Suprapubic skin (tissue), 4 donors: ENCODE data around the gene KRTAP10-11. TPM values are rescaled to one million over a fixed set of nuclear protein-coding genes. Genes with fewer than 3 reads are reported as not detected.
"Not testable (repeated sequence)": the region's sequence is repeated elsewhere in the genome, so short reads cannot be mapped to it uniquely, and the experiment has no call there.

ENCODE experiments used
- DNase-seq, 2 donors: peaks; one replicate each; pipeline ENCODE4 v3.0.0-alpha.2; 2019; ENCODE audit warnings: low spot score in 2 of 2
- H3K27ac ChIP-seq: fragments of 200-600 bp; sonication (generic); one replicate; pipeline ENCODE4 v1.5.1; 2019
- H3K27me3 ChIP-seq: fragments of 200-600 bp; sonication (generic); one replicate; pipeline ENCODE4 v1.5.1; 2019
- H3K36me3 ChIP-seq: fragments of 200-600 bp; sonication (generic); one replicate; pipeline ENCODE4 v1.5.1; 2019
- H3K4me1 ChIP-seq: fragments of 200-600 bp; sonication (generic); one replicate; pipeline ENCODE4 v1.5.1; 2019
- H3K4me3 ChIP-seq: fragments of 200-600 bp; sonication (generic); one replicate; pipeline ENCODE4 v1.5.1; 2019; ENCODE audit warnings: mild to moderate bottlenecking
- H3K9me3 ChIP-seq: fragments of 200-600 bp; sonication (generic); one replicate; pipeline ENCODE4 v1.5.1; 2019
- EP300 ChIP-seq: sonication (generic); formaldehyde crosslinking; IDR thresholded peaks from one replicate; pipeline ENCODE4 v1.6.1; 2017; ENCODE audit warnings: antibody characterized with exemption
- POLR2A ChIP-seq, 2 donors: fragments of 450-650 bp; IDR thresholded peaks; one replicate each; pipeline ENCODE4 v1.6.1; 2017; ENCODE audit warnings: antibody characterized with exemption in 2 of 2, mild to moderate bottlenecking in 2 of 2, moderate library complexity in 2 of 2
- POLR2AphosphoS5 ChIP-seq, 3 donors: sonication (generic); formaldehyde crosslinking; IDR thresholded peaks; one replicate each; pipeline ENCODE4 v1.6.1; 2017; ENCODE audit warnings: antibody characterized with exemption in 3 of 3
- WGBS: methylation state at CpG from one replicate; pipeline ENCODE4 v1.1.5; 2018; 5-methylcytosine and 5-hydroxymethylcytosine counted together
- total RNA-seq, 4 donors: library from RNA; depleted of rRNA; stranded (reverse); fragments of >200 nt; gene quantifications; one replicate each; pipeline ENCODE4 v1.1.0, GENCODE V29; 2016
- TF ChIP-seq, protein P1 (sequence below), 2 donors: fragments of 200-600 bp in 1 of 2; fragments of 450-650 bp in 1 of 2; sonication (generic) in 1 of 2; IDR thresholded peaks; one replicate each; pipeline ENCODE4 v1.5.1; 2016 to 2019; ENCODE audit warnings: antibody characterized with exemption in 2 of 2, mild to moderate bottlenecking in 1 of 2, moderate library complexity in 1 of 2

KRTAP10-11 gene
- total RNA-seq, 4 donors from 2014 or later, result 1.9 to 11.7 (median 3.5) TPM; not detected in 1

DNA sequence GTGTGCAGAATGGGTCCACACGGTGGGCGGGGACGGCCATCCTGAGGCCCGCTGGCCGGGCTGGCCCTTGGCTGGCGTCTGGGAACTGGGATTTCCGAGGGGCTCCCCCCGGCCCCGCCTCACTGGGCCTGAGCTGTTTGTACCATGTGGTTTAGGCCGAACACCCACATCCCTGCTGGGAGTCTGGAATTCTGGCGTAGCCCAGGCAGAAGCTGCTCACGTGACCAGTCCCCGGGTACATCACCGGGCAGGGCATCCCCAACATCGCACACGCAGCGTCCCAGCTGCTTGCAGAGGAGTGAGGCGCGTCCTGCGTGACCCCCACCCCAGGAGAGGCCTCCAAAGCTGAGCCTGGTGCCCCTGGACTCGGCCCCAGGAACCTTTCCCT lies 43.8 kb upstream of the KRTAP10-11 start:
- DNase-seq, result no peak
- no peak overlapping the region for H3K4me3 ChIP-seq
- no CpG with 5 or more reads among the region's 21 CpGs for WGBS
- no peaks in the 10 kb centered on the region for H3K4me1 ChIP-seq
- H3K27me3 ChIP-seq, result peaks cover 49% of the 10 kb centered on the region
- TF ChIP-seq, protein P1, sequence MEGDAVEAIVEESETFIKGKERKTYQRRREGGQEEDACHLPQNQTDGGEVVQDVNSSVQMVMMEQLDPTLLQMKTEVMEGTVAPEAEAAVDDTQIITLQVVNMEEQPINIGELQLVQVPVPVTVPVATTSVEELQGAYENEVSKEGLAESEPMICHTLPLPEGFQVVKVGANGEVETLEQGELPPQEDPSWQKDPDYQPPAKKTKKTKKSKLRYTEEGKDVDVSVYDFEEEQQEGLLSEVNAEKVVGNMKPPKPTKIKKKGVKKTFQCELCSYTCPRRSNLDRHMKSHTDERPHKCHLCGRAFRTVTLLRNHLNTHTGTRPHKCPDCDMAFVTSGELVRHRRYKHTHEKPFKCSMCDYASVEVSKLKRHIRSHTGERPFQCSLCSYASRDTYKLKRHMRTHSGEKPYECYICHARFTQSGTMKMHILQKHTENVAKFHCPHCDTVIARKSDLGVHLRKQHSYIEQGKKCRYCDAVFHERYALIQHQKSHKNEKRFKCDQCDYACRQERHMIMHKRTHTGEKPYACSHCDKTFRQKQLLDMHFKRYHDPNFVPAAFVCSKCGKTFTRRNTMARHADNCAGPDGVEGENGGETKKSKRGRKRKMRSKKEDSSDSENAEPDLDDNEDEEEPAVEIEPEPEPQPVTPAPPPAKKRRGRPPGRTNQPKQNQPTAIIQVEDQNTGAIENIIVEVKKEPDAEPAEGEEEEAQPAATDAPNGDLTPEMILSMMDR (IDR thresholded peaks at IDR 0.05), result no peak
- TF ChIP-seq POLR2AphosphoS5 (IDR thresholded peaks at IDR 0.05), result no peak
- TF ChIP-seq POLR2A (IDR thresholded peaks at IDR 0.05), result no peak
- no peaks in the 10 kb centered on the region for H3K36me3 ChIP-seq
- no peak overlapping the region for H3K27ac ChIP-seq
- H3K9me3 ChIP-seq, result no peaks in the 10 kb centered on the region

DNA sequence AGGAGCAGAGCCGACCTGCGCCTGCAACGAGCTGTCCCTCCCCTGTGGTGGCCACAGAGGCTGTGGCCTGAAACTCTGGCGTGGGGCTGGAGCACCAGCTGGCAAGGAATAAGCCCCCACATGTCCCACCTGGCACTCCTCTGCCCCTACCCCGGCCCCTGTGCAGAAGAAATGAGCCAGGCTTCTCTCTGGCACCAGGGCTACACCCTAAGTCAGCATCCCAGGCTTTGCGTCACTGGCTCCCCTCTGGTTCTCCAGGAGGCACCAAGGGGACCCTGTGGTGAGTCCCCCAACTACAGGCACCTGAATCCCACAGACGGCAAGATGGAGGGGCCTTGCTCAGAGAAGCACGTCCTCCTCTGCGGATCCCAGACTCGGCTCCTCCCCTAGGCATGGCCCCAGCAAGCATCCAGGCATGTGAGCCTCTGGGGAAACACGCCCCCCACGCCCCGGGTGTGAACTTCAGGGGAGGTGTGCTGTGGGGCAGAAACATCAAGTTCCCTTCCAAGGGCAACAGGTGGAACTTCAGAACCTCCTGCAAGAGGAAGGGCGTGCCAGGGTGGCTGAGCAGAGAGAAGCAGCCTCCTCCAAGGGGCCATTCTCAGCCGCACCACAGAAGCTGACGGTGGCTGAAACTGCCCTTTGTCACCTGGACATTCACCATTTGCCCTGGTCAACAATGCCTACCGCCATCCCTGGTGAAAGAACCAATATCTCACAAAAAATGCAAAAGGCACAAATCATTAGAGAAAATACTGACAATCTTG lies 42.9 kb upstream of the KRTAP10-11 start:
- H3K27me3 ChIP-seq, result peaks cover 49% of the 10 kb centered on the region
- no peak overlapping the region for H3K27ac ChIP-seq
- peak in 1 of 2 donors; percentile 67 for DNase-seq
- no peak overlapping the region for H3K4me3 ChIP-seq
- 74% methylated on average over 8 of the region's 17 CpGs for WGBS
- no peaks in the 10 kb centered on the region for H3K9me3 ChIP-seq
- H3K36me3 ChIP-seq, result no peaks in the 10 kb centered on the region
- TF ChIP-seq EP300 (no peak), POLR2AphosphoS5 (IDR thresholded peaks at IDR 0.05) (no peak), POLR2A (IDR thresholded peaks at IDR 0.05) (no peak)
- TF ChIP-seq, protein P1 (IDR thresholded peaks at IDR 0.05), result no peak
- no peaks in the 10 kb centered on the region for H3K4me1 ChIP-seq

DNA sequence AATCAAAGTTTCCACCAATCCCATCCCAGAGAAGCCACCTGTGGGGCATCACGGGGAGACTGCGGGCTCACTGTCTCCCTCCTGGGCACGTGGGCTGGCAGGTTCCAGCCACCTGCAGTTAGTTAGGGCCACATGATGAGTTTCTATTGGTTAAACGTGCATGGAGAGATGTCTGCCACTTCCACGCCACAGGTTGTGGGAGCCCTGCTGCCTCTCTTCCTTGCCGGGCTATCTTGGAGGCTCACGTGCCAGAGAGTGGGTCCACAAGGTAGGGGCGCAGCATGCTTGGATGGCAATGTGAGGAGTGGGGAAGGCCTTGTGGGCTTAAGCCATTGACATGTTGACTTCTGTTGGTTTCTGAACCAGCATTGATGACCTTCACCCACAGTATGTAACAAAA lies 42.3 kb upstream of the KRTAP10-11 start:
- 92% methylated on average over 8 of the region's 8 CpGs for WGBS
- H3K9me3 ChIP-seq, result peaks cover under 1% of the 10 kb centered on the region
- peaks cover 48% of the 10 kb centered on the region for H3K27me3 ChIP-seq

DNA sequence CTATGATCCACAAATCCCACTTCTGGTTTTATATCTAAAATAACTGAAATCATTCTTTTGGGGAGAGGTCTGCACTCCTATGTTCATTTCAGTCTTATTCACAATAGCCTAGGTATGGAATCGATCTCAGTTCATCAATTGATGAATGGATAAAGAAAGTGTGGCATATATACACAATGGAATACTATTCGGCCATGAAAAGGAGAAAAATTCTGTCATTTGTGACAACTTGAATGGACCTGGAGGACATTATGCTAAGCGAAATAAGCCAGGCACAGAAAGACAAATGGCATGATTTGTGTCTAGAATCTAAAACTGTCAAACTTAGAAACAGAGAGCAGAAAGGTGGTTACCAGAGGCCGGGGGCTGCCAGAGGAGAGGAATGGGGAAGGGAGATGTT lies 39.7 kb upstream of the KRTAP10-11 start:
- Histone ChIP-seq H3K9me3 (peaks cover 11% of the 10 kb centered on the region), H3K36me3 (no peaks in the 10 kb centered on the region), H3K27me3 (peaks cover 32% of the 10 kb centered on the region), H3K27ac (no peak overlapping the region), H3K4me3 (no peak overlapping the region), H3K4me1 (no peaks in the 10 kb centered on the region)
- WGBS, result 87% methylated on average over 4 of the region's 4 CpGs
- peak in 1 of 2 donors; percentile 18 for DNase-seq
- TF ChIP-seq, protein P1 (IDR thresholded peaks at IDR 0.05), result no peak
- TF ChIP-seq POLR2A (IDR thresholded peaks at IDR 0.05) (no peak), POLR2AphosphoS5 (IDR thresholded peaks at IDR 0.05) (no peak), EP300 (no peak)

More for the DNA sequence above, 42.3 kb upstream of the KRTAP10-11 start:
- Histone ChIP-seq H3K4me3 (no peak overlapping the region), H3K36me3 (no peaks in the 10 kb centered on the region), H3K4me1 (no peaks in the 10 kb centered on the region), H3K27ac (no peak overlapping the region)
- no peak for TF ChIP-seq POLR2AphosphoS5 (IDR thresholded peaks at IDR 0.05)
- peak in 1 of 2 donors; percentile 40 for DNase-seq

DNA sequence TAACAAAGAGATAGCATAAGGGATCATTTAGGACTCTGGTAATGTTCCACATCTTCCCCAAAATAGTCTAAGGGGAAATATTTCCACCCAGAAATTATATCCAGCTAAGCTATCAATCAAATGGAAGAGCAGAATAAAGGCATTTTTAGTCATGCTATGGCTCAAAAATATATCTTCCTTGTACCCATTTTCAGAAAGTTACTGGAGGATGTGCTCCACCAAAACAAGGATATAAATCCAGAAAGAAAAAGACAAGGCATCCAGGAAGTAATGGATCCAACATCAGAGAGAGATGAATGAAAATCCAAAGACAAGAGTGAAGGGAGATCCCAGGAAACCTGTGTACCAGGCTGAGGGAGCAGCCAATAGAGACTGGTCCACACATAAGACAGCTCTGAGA lies 37.0 kb upstream of the KRTAP10-11 start:
- Histone ChIP-seq H3K9me3 (peaks cover 11% of the 10 kb centered on the region), H3K4me3 (no peak overlapping the region), H3K27ac (no peak overlapping the region), H3K4me1 (no peaks in the 10 kb centered on the region), H3K36me3 (no peaks in the 10 kb centered on the region), H3K27me3 (peaks cover 29% of the 10 kb centered on the region)
- DNase-seq, result no peak
- TF ChIP-seq POLR2AphosphoS5 (IDR thresholded peaks at IDR 0.05), result no peak
- TF ChIP-seq EP300, result no peak
- no peak for TF ChIP-seq POLR2A (IDR thresholded peaks at IDR 0.05)
- TF ChIP-seq, protein P1 (IDR thresholded peaks at IDR 0.05), result no peak

DNA sequence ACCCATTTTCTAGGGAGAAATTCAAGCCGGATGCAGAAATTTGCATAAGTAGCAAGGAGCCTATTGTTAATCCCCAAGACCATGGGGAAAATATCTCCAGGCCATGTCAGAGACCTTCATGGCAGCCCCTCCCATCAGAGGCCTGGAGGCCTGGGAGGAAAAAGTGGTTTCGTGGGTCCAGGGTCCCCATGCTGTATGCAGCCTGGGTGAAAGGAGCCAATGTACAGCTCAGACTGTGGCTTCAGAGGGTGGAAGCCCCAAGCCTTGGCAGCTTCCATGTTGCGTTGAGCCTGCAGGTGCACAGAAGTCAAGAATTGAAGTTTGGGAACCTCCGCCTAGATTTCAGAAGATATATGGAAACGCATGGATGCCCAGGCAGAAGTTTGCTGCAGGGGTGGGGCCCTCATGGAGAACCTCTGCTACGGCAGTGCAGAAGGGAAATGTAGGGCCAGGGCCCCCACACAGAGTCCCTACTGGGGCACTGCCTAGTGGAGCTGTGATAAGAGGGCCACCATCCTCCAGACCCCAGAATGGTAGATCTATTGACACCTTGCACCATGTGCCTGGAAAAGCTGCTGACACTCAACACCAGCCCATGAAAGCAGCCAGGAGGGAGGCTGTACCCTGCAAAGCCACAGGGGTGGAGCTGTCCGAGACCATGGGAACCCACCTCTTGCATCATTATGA lies 35.9 kb upstream of the KRTAP10-11 start:
- 91% methylated on average over 7 of the region's 7 CpGs for WGBS
- H3K4me3 ChIP-seq, H3K36me3 ChIP-seq, H3K27ac ChIP-seq, H3K4me1 ChIP-seq: not testable (repeated sequence)
- Histone ChIP-seq H3K9me3 (peaks cover 11% of the 10 kb centered on the region), H3K27me3 (peaks cover 30% of the 10 kb centered on the region)
- DNase-seq, result peak in 1 of 2 donors; percentile 24
